B cell (primary cell): ENCODE results near the gene DISP3.

Source experiments
- EZH2 ChIP-seq: IDR thresholded peaks from 2 replicates; pipeline ENCODE4 v1.6.1; 2012; ENCODE audit warnings: borderline replicate concordance, low read depth, mild to moderate bottlenecking, moderate library complexity, low read length; ENCODE audit not compliant: insufficient read depth, poor library complexity, severe bottlenecking
- TF ChIP-seq, protein P1 (sequence below): fragments of 200-600 bp; IDR thresholded peaks from one replicate; pipeline ENCODE4 v1.8.0; 2022; ENCODE audit warnings: antibody characterized with exemption, mild to moderate bottlenecking

- TF ChIP-seq, protein P1, sequence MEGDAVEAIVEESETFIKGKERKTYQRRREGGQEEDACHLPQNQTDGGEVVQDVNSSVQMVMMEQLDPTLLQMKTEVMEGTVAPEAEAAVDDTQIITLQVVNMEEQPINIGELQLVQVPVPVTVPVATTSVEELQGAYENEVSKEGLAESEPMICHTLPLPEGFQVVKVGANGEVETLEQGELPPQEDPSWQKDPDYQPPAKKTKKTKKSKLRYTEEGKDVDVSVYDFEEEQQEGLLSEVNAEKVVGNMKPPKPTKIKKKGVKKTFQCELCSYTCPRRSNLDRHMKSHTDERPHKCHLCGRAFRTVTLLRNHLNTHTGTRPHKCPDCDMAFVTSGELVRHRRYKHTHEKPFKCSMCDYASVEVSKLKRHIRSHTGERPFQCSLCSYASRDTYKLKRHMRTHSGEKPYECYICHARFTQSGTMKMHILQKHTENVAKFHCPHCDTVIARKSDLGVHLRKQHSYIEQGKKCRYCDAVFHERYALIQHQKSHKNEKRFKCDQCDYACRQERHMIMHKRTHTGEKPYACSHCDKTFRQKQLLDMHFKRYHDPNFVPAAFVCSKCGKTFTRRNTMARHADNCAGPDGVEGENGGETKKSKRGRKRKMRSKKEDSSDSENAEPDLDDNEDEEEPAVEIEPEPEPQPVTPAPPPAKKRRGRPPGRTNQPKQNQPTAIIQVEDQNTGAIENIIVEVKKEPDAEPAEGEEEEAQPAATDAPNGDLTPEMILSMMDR: no peak
- no peak for TF ChIP-seq EZH2
Measured at GRCh38 chr1:11543392-11543791, 64.4 kb downstream of the DISP3 start.
